Stimulated activated CD4-positive, alpha-beta T cell treated with anti-CD3 and anti-CD28 coated beads, Interleukin-2, amount 100 ng/mL, for 48 hours (primary cell): ENCODE results near the gene HDAC8.
"Not testable (repeated sequence)": the region's sequence is repeated elsewhere in the genome, so short reads cannot be mapped to it uniquely, and the experiment has no call there.

Experiments
- DNase-seq, 2 donors: peaks; one replicate each; pipeline ENCODE4 v3.0.0-alpha.2; 2020

The HDAC8 gene

GRCh38 chrX:72368796-72369195 lies 203.8 kb downstream of the HDAC8 start:
- no peak for DNase-seq

GRCh38 chrX:72367516-72367915 lies 205.1 kb downstream of the HDAC8 start:
- no peak for DNase-seq

DNA sequence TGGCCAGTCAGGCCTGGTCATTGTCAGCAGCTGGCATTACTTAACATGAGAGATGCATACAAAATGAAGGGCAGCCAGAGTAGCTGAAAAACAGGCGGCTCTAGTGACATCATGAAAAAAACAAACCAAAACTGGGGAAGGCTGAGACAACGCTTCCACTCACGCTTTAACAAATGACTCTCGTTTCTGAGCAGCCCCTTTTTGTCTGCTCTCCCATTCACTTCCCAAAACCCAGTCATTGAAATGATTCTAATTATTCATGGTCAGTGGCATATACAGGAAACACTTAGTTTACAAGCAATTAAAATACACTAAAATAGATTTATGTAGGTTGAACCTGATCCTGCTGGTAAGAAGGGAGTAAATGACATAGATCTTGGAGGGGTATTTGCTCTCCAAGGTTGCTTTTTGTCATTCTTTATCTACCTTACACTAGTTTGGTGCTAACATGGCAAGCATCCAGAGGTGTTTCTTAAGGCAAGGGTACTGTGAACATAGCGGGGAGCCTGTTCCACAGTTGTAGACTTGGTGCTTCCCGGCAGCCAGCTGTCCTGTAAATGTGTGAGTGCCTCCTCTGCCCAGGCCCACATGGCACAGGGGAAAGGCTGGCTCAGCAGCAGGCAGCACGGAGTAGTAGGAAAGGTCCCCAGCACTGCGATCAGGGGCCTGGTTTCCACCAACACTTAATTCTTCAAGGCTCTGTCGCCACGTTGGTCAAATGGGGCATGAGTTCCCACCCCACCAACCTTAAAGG lies 205.8 kb downstream of the HDAC8 start:
- no peak for DNase-seq

GRCh38 chrX:72366178-72366577 lies 206.5 kb downstream of the HDAC8 start:
- DNase-seq: no peak

GRCh38 chrX:72365126-72365525 lies 207.5 kb downstream of the HDAC8 start:
- DNase-seq: no peak

GRCh38 chrX:72360326-72360725 lies 212.3 kb downstream of the HDAC8 start:
- no peak for DNase-seq

GRCh38 chrX:72358313-72358712 lies 214.3 kb downstream of the HDAC8 start:
- no peak for DNase-seq

DNA sequence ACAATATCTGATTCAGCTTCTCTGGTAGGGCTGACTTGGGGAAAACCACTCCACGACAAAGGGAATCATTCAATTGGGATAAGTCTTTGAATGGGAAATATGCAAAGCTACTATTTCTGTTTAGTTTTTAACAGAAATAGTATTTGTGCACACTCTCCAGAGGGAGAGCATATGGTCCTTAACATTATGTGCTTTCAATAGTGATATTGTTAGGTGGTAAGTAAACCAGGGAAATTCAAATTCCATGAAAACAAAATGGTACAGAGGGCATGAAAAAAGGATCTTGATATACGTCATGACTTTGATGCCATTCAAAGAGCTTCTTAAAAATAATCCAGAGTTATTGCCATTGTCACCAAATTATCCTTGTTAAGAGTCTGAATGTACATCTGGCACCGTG lies 219.9 kb downstream of the HDAC8 start:
- no peak for DNase-seq

GRCh38 chrX:72351606-72352334 lies 220.9 kb downstream of the HDAC8 start:
- no peak for DNase-seq

DNA sequence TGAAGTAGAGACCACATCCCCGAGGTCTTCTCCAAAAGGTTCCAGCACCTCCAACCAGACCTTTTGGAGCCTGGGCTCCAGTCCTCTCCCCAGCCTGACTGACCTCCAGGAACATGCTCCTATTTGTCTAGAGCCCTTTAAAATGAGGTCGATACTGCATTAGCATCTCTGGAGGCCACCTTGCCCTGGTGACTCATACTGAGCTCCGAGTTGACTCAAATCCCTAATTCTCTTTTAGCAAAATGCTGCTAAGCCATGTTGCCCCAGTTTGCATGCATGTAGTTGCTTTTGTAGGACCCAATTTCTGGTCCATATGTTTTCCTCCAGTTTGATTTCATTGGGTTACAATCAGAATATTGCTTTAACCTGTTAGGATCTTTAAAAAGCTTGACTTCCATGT lies 223.5 kb downstream of the HDAC8 start:
- DNase-seq: peak; percentile 1 to 21

- peak in 1 of 2 donors; percentile 8 for DNase-seq
These were observed 224.2 kb downstream of the HDAC8 start for GRCh38 chrX:72348247-72348979.

DNA sequence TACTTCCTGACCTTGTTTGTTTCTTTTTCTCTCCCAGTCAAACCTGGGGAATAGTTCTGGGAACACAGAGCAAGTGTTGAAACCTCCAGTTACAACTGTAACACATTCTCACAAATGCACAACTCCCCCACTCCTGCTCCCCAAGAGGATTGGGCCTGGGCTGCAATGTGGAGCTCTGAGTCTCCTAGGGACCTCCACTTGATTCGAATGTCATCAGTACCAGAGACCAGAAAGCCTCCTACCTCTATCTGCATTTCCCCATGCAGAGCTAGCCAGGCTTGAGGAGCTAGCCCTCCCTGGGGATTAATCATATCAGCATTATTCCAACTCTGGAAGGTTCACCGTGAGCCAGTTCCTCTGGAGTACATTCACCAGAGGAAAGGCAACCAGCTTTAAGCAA lies 225.3 kb downstream of the HDAC8 start:
- no peak for DNase-seq

DNA sequence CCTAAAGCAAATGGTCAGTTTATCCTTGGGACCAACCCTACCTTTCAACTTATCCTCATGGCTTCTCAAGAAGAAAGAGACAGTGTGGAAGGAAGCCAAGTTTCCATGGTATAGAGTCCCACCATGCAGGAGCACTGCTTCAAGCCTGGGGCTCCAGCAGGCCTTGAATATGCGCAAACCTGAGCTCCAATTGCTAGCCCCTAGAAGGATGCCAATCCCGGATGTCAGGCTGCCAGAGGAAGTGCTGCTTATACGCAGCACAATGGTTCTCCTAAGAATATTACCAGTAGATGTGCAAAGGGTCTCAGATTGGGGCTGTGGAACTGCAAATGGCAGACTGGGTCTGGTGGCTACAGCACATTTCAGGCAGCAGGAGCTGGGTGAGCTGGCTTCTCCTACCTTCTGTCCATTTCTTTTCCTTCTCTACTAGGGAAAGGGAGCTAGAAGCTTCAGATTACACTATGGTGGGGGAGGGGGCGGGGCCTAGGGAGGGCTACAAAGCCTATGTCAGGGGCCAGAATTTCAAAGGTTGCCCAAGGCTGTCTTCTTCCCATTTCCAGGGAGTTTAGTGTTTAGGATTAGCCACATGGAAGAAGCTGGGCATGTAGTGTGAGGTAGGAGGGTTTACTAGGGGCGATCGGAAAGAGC lies 226.2 kb downstream of the HDAC8 start:
- no peak for DNase-seq

GRCh38 chrX:72340626-72341025 lies 232.0 kb downstream of the HDAC8 start:
- no peak for DNase-seq

GRCh38 chrX:72340041-72340440 lies 232.6 kb downstream of the HDAC8 start:
- DNase-seq: no peak

DNA sequence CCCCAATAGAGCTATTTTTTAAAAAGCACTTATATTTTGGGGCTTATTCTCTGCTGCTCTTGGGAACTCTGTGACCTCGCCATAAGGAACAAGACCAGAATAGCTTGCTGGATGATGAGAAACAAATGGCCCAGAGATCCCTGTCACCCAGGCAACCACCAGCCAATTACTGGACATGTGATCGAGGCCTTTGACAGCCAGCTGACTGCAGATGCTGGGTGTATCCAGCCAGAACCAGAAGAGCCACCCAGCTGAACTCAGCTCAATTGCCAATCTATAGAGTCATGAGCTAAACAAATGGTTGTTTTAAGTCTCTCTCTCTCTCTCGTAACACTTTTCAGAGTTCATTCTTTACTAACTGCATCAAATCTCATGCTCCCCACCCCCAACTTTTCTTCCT lies 242.5 kb downstream of the HDAC8 start:
- no peak for DNase-seq

DNA sequence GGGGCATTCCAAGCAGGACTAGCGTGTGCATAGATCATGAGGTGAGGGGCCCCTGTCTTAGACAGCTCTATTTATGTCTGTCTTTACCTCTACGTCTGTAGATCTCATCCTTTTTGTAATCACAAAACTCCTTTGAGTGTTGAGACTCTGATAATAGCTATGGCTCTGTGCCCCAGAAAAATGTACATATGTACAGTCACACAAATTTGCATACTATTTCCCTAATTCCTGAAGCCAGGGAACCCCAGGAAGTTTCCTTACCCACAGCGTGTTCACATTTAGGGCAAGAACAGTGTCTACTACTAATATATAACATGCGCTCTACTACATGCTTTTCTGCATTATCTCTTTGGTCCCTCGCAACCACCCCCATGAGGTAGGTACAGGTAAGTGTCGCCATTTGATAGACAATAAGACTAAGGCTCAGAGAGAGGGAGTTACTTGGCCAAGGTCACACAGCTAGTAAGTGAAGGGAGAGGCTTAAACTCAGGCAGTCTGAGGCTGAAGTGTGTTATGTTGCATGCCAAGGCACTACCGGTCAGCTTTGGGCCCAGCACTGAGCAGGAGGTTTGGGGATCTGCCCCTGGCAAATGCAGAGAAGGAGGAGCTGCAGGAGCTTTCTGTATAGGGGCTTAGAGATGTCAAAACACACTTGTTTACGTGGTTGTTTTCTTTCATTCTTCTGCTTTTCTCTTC lies 245.9 kb downstream of the HDAC8 start:
- no peak for DNase-seq

DNA sequence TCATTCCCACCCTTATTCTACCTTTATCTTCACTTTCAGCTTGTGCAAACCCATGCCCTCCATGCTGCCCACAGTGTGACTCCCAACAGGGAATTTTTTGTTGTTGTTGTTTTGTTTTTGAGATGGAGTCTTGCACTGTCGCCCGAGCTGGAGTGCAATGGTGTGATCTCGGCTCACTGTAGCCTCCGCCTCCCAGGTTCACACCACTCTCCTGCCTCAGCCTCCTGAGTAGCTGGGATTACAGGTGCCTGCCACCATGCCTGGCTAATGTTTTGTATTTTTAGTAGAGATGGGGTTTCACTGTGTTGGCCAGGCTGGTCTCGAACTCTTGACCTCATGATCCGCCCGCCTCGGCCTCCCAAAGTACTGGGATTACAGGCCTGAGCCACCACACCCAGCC lies 253.0 kb downstream of the HDAC8 start:
- not testable (repeated sequence) for DNase-seq

DNA sequence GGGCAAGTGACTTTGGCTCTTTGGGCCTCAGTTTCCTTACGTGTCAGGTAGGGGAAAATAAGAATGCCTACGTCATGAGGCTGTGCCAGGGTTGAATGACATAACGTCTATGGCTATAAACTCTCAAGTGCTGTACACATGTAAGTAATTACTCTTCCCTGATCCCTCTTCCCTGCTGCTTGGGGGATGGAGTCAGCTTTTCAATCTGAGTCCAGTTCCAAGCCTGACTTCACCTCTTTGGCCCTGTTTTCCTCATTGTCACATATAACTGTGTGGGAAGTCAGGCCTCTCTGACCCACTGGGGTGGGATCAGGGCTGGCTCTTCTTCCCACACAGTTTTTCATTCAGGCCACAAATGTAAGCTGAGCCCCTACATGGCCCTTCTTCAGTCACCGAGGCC lies 255.5 kb downstream of the HDAC8 start:
- no peak for DNase-seq

DNA sequence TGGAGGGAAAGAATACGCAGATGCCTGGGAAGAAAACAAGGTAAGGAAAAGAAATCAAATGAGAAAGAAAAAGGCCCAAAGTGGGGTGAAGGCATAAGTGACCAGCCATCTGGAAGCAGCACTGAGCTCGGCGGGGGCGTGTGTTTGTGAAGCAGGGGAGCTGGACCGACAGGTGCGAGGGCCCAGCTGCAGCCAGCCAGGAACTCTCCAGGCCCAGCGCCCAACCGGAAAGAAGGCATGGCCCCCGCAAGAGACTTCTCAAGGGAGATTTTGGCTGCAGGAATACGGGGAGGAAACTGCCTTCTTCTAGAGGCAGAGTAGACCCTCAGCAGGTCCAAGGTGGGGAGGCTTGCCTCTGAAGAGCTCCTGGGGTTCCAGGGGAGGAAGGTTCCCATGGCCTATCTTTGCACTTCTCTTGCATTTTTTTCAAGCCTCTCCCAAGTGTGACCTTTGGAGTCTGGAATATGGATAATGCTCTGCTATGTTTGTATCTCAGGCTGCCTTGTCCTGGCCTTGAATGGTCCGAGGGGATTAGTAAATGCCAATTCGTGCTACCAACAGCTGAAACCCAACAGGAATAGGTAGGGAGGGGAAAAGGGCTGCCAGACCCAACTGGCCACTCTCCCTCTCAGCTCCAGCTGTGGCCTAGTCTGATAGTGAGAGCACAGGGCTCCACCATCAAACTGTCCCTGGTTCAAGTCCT lies 256.1 kb downstream of the HDAC8 start:
- no peak for DNase-seq

DNA sequence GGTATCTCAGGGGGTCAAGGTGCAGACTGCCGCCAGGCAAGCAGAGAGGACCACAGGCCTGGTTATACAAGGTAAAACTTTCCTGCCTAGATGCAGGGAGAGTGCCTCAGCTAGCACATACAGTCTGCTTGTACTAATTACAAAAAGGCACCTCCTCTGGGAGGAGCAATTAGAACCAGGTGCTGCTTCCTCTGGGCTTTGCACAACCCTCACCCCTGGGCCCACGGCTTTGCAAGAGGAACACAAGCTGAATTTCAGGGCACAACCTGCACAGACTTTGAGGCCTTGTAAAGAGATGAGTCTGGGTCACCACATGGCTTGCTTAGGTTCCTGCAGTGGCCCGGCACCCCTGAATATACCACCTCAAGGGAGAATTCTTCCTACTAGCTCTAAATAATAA lies 257.8 kb downstream of the HDAC8 start:
- no peak for DNase-seq
